ENCODE measurements around the gene PON3.

Gene PON3

DNA sequence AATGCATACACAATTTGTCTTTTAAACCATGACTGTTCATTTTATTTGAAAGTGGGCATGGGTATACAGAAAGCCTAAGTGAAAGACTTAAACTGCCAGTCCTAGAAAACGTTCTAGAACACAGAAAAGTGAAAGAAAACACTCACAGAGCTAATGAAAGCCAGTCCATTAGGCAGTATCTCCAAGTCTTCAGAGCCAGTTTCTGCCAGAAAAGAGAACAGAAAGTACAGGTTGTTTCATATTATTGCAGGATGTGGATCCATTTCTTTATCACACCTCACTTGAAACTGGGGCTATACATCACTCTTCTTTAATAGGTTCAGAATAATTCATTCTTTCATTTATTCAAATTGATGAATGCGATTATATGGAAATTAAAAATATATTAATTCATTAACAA, 79.6 kb downstream of the PON3 start:
- no peak for DNase-seq (ENCODE audit: low read depth)
- TF ChIP-seq, protein P1, sequence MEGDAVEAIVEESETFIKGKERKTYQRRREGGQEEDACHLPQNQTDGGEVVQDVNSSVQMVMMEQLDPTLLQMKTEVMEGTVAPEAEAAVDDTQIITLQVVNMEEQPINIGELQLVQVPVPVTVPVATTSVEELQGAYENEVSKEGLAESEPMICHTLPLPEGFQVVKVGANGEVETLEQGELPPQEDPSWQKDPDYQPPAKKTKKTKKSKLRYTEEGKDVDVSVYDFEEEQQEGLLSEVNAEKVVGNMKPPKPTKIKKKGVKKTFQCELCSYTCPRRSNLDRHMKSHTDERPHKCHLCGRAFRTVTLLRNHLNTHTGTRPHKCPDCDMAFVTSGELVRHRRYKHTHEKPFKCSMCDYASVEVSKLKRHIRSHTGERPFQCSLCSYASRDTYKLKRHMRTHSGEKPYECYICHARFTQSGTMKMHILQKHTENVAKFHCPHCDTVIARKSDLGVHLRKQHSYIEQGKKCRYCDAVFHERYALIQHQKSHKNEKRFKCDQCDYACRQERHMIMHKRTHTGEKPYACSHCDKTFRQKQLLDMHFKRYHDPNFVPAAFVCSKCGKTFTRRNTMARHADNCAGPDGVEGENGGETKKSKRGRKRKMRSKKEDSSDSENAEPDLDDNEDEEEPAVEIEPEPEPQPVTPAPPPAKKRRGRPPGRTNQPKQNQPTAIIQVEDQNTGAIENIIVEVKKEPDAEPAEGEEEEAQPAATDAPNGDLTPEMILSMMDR (IDR thresholded peaks at IDR 0.05; ENCODE audit: control insufficient read depth, extremely low read depth, insufficient read depth), result no peak
- H3K4me3 ChIP-seq (ENCODE audit: low read depth, low read length), result no peak overlapping the region

DNA sequence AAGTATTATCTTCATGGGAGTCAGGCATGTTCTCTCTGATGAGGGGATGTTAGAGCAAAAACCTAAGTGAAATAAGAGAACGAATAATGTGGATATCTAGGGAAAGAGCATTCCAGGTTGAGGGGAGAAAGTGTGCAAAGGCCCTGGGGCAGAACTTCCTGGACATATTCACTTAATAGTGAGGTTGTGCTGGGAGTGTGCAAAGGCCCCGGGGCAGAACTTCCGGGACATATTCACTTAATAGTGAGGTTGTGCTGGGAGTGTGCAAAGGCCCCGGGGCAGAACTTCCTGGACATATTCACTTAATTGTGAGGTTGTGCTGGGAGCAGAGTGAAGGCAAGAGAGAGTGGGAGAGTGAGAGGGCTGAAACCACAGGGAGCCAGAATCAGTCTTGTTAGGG, 83.6 kb downstream of the PON3 start:
- no peak for DNase-seq (ENCODE audit: low read depth)
- TF ChIP-seq, protein P1 (IDR thresholded peaks at IDR 0.05; ENCODE audit: control insufficient read depth, extremely low read depth, insufficient read depth), result no peak
- no peak overlapping the region for H3K4me3 ChIP-seq (ENCODE audit: low read depth, low read length)

DNA sequence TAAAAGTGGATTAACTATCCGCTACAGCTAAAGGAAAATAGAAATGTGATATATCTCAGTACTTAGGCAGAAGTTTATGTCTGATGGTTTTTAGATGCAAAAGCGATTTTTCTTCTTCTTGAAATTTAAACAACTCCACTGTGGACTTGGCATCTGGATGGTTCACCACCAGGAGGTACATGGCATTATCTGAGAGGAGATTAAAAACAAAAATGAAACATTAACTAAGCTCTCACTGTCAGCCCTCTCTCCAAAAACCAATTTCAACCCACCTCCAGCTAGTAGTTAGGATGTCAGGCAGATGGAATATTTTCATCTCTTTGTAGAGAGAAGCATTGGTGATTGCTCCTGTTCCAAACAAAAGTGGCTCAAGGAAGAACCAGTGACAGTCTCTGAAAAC, 84.8 kb downstream of the PON3 start:
- H3K4me3 ChIP-seq (ENCODE audit: low read depth, low read length), result no peak overlapping the region
- DNase-seq (ENCODE audit: low read depth), result no peak
- TF ChIP-seq, protein P1 (IDR thresholded peaks at IDR 0.05; ENCODE audit: control insufficient read depth, extremely low read depth, insufficient read depth), result no peak

DNA sequence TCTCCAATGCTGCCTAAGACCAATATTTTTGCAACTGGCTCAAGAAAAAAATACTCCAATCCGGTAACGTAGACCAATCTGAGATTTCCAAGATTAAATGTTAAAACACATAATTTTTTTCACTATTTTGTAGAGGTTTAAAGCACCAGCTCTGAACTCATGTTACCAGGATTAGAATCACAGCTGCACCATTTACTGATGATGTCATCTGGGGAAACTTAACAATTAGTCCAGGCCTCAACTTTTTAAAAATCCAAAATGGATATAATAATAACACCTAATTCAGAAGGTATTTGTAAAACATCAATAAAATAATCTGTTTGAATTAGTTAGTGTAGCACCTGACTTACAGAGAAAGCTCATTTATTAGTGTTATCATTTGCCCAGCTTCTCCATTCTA, 86.2 kb downstream of the PON3 start:
- DNase-seq (ENCODE audit: low read depth), result no peak
- TF ChIP-seq, protein P1 (IDR thresholded peaks at IDR 0.05; ENCODE audit: control insufficient read depth, extremely low read depth, insufficient read depth), result no peak
- no peak overlapping the region for H3K4me3 ChIP-seq (ENCODE audit: low read depth, low read length)

Measured in LNCaP clone FGC (cell line).